ENCODE data around the gene BRD3OS.

Gene BRD3OS

GRCh38 chr9:133991214-133991921 lies 33.9 kb upstream of the BRD3OS start:
- Histone ChIP-seq H3K27me3 (replicated peaks; ENCODE audit: control insufficient read depth, insufficient read depth, low read length) (no peaks in the 10 kb centered on the region), H3K36me3 (ENCODE audit: control insufficient read depth, insufficient read depth, low read length) (peaks cover under 1% of the 10 kb centered on the region; the same call in 1 of the 2 replicates), H3K4me3 (replicated peaks; ENCODE audit: low read depth, low read length) (peak overlapping the region; percentile 96)
- no peak for DNase-seq (ENCODE audit: extremely low read depth, insufficient read length)
- no peak for TF ChIP-seq CTCF (IDR thresholded peaks at IDR 0.05; ENCODE audit: insufficient read depth, low read length, poor library complexity, severe bottlenecking)

- peak; percentile 82 for DNase-seq (ENCODE audit: extremely low read depth, insufficient read length)
- H3K4me3 ChIP-seq (replicated peaks; ENCODE audit: low read depth, low read length) = peak within 1 kb of the TSS; percentile 96
- no peaks in the 10 kb centered on the region for H3K36me3 ChIP-seq (ENCODE audit: control insufficient read depth, insufficient read depth, low read length)
- TF ChIP-seq CTCF (IDR thresholded peaks at IDR 0.05; ENCODE audit: insufficient read depth, low read length, poor library complexity, severe bottlenecking) = no peak
- H3K27me3 ChIP-seq (replicated peaks; ENCODE audit: control insufficient read depth, insufficient read depth, low read length) = no peaks in the 10 kb centered on the region
These were observed 33.1 kb upstream of the BRD3OS start, which contains the start of gene VAV2 for GRCh38 chr9:133991964-133992779. Gene VAV2, minus strand, starts transcription at chr9:133992324. Its CDS starts 46 bp downstream, at chr9:133992278.

GRCh38 chr9:133992780-133993634 lies 32.3 kb upstream of the BRD3OS start:
- TF ChIP-seq CTCF (IDR thresholded peaks at IDR 0.05; ENCODE audit: insufficient read depth, low read length, poor library complexity, severe bottlenecking) = peak; percentile 61
- Histone ChIP-seq H3K36me3 (ENCODE audit: control insufficient read depth, insufficient read depth, low read length) (no peaks in the 10 kb centered on the region), H3K27me3 (replicated peaks; ENCODE audit: control insufficient read depth, insufficient read depth, low read length) (no peaks in the 10 kb centered on the region), H3K4me3 (replicated peaks; ENCODE audit: low read depth, low read length) (peak overlapping the region; percentile 96)
- peak; percentile 81 for DNase-seq (ENCODE audit: extremely low read depth, insufficient read length)

- H3K4me3 ChIP-seq (replicated peaks; ENCODE audit: low read depth, low read length) = peak overlapping the region; percentile 76
- H3K36me3 ChIP-seq (ENCODE audit: control insufficient read depth, insufficient read depth, low read length) = no peaks in the 10 kb centered on the region
- no peak for DNase-seq (ENCODE audit: extremely low read depth, insufficient read length)
- TF ChIP-seq CTCF (IDR thresholded peaks at IDR 0.05; ENCODE audit: insufficient read depth, low read length, poor library complexity, severe bottlenecking) = no peak
- H3K27me3 ChIP-seq (replicated peaks; ENCODE audit: control insufficient read depth, insufficient read depth, low read length) = no peaks in the 10 kb centered on the region
These were observed 31.5 kb upstream of the BRD3OS start for GRCh38 chr9:133993635-133994253.

- H3K36me3 ChIP-seq (ENCODE audit: control insufficient read depth, insufficient read depth, low read length) = no peaks in the 10 kb centered on the region
- TF ChIP-seq CTCF (IDR thresholded peaks at IDR 0.05; ENCODE audit: insufficient read depth, low read length, poor library complexity, severe bottlenecking) = peak; percentile 98
- H3K27me3 ChIP-seq (replicated peaks; ENCODE audit: control insufficient read depth, insufficient read depth, low read length) = no peaks in the 10 kb centered on the region
- peak; percentile 79 for DNase-seq (ENCODE audit: extremely low read depth, insufficient read length)
- no peak overlapping the region for H3K4me3 ChIP-seq (replicated peaks; ENCODE audit: low read depth, low read length)
These were observed 30.8 kb upstream of the BRD3OS start for GRCh38 chr9:133994353-133995011.

Data from GM06990 (cell line).